Neutrophil (primary cell): ENCODE data around the gene CAPN8.

ENCODE experiments used
- H3K27ac ChIP-seq: fragments of 200-600 bp; sonication (generic); 2 replicates; pipeline ENCODE4 v1.5.1; 2016; ENCODE audit warnings: mild to moderate bottlenecking, moderate library complexity
- H3K27me3 ChIP-seq: fragments of 200-600 bp; sonication (generic); 2 replicates; pipeline ENCODE4 v1.6.0; 2016; ENCODE audit warnings: mild to moderate bottlenecking
- H3K36me3 ChIP-seq: fragments of 200-600 bp; sonication (generic); 2 replicates; pipeline ENCODE4 v1.5.1; 2017
- H3K4me1 ChIP-seq, 2 experiments: fragments of 200-600 bp in 1 of 2; sonication (generic) in 1 of 2; 1 replicate in 1 of 2; 2 replicates in 1 of 2; pipeline versions ENCODE4 v1.5.1 to v1.6.1; 2013 to 2016; ENCODE audit warnings: low read depth in 1 of 2, low read length in 1 of 2, mild to moderate bottlenecking in 1 of 2, moderate library complexity in 1 of 2; ENCODE audit not compliant: control insufficient read depth in 1 of 2, insufficient read depth in 1 of 2
- H3K4me3 ChIP-seq, 2 experiments: fragments of 200-600 bp in 1 of 2; sonication (generic) in 1 of 2; 1 replicate in 1 of 2; 2 replicates in 1 of 2; pipeline ENCODE4 v1.5.1; 2013 to 2016; ENCODE audit warnings: low read depth in 1 of 2, low read length in 1 of 2, mild to moderate bottlenecking in 1 of 2, moderate library complexity in 1 of 2
- H3K9me3 ChIP-seq: fragments of 200-600 bp; sonication (generic); 2 replicates; pipeline ENCODE4 v1.5.1; 2016
- CTCF ChIP-seq: fragments of 200-600 bp; sonication (generic); IDR thresholded peaks from 2 replicates; pipeline ENCODE4 v1.5.1; 2016; ENCODE audit warnings: antibody characterized with exemption

CAPN8 gene

GRCh38 chr1:223680188-223680587, 14.7 kb upstream of the CAPN8 start:
- H3K9me3 ChIP-seq = no peaks in the 10 kb centered on the region
- H3K36me3 ChIP-seq = no peaks in the 10 kb centered on the region
- no peak overlapping the region for H3K4me3 ChIP-seq
- H3K27me3 ChIP-seq = peaks cover 33% of the 10 kb centered on the region
- no peak overlapping the region for H3K27ac ChIP-seq
- no peaks in the 10 kb centered on the region for H3K4me1 ChIP-seq
- no peak for TF ChIP-seq CTCF

- peaks cover 27% of the 10 kb centered on the region for H3K27me3 ChIP-seq
- H3K4me1 ChIP-seq = no peaks in the 10 kb centered on the region
Observed at GRCh38 chr1:223678841-223679240, 13.3 kb upstream of the CAPN8 start.

GRCh38 chr1:223674119-223674890, 8.8 kb upstream of the CAPN8 start:
- no peak overlapping the region for H3K27ac ChIP-seq
- H3K36me3 ChIP-seq = no peaks in the 10 kb centered on the region
- TF ChIP-seq CTCF = no peak
- no peaks in the 10 kb centered on the region for H3K9me3 ChIP-seq
- H3K27me3 ChIP-seq = peaks cover 8% of the 10 kb centered on the region
- no peak overlapping the region for H3K4me3 ChIP-seq
- H3K4me1 ChIP-seq = no peaks in the 10 kb centered on the region

More at GRCh38 chr1:223678841-223679240, 13.3 kb upstream of the CAPN8 start:
- no peaks in the 10 kb centered on the region for H3K36me3 ChIP-seq
- no peak overlapping the region for H3K27ac ChIP-seq
- no peak for TF ChIP-seq CTCF
- no peaks in the 10 kb centered on the region for H3K9me3 ChIP-seq
- H3K4me3 ChIP-seq = no peak overlapping the region

- H3K27me3 ChIP-seq = peaks cover 32% of the 10 kb centered on the region
- no peak overlapping the region for H3K4me3 ChIP-seq
- no peak overlapping the region for H3K27ac ChIP-seq
- H3K36me3 ChIP-seq = no peaks in the 10 kb centered on the region
- no peak for TF ChIP-seq CTCF
- H3K9me3 ChIP-seq = no peaks in the 10 kb centered on the region
- H3K4me1 ChIP-seq = no peaks in the 10 kb centered on the region
Observed at GRCh38 chr1:223670458-223671159, 5.1 kb upstream of the CAPN8 start.

- no peaks in the 10 kb centered on the region for H3K36me3 ChIP-seq
- no peaks in the 10 kb centered on the region for H3K9me3 ChIP-seq
- no peak overlapping the region for H3K27ac ChIP-seq
- no peak overlapping the region for H3K4me3 ChIP-seq
- no peaks in the 10 kb centered on the region for H3K4me1 ChIP-seq
- peaks cover 46% of the 10 kb centered on the region for H3K27me3 ChIP-seq
- no peak for TF ChIP-seq CTCF
Observed at GRCh38 chr1:223669003-223669795, 3.7 kb upstream of the CAPN8 start.
